Naive thymus-derived CD8-positive, alpha-beta T cell (primary cell): ENCODE data around the gene PELI1. TPM values are rescaled to one million over a fixed set of nuclear protein-coding genes. Genes with fewer than 3 reads are reported as not detected.
"Not testable (repeated sequence)": the region's sequence is repeated elsewhere in the genome, so short reads cannot be mapped to it uniquely, and the experiment has no call there.

Experiments
- ATAC-seq, 2 donors: fragments of 150-1000 bp; cut with Tn5 transposase in 1 of 2; sonication (Bioruptor Pico), chemical (Tn5 transposase) in 1 of 2; 1 replicate in 1 of 2; 2 replicates in 1 of 2; pipeline ENCODE4 v1.10.0; 2021; ENCODE audit warnings: mild to moderate bottlenecking in 2 of 2, moderate library complexity in 2 of 2
- POLR2A ChIA-PET: fragments of 350-600 bp; sonication (Branson Sonifier 250); formaldehyde crosslinking; loops from one replicate; lab custom pipeline; 2021; ENCODE audit warnings: antibody characterized with exemption; lab: Charles Lee
- DNase-seq, 10 donors: peaks; one replicate each; pipeline versions ENCODE4 v3.0.0 to v3.0.0-alpha.2; 2020 to 2022
- H3K27ac Mint-ChIP-seq, 10 donors: one replicate each; pipeline ENCODE4 v1.8.0; 2020 to 2022; ENCODE audit warnings: mild to moderate bottlenecking in 10 of 10, mixed read lengths in 10 of 10, moderate library complexity in 4 of 10, inconsistent platforms in 1 of 10
- H3K27me3 Mint-ChIP-seq, 5 donors: one replicate each; pipeline ENCODE4 v1.8.0; 2021 to 2022; ENCODE audit warnings: mixed read lengths in 5 of 5
- H3K36me3 Mint-ChIP-seq, 3 donors: one replicate each; pipeline ENCODE4 v1.8.0; 2020 to 2022; ENCODE audit warnings: mixed read lengths in 3 of 3, mild to moderate bottlenecking in 2 of 3, inconsistent platforms in 1 of 3
- H3K4me1 Mint-ChIP-seq, 4 donors: one replicate each; pipeline ENCODE4 v1.8.0; 2021 to 2022; ENCODE audit warnings: mixed read lengths in 4 of 4
- H3K4me3 Mint-ChIP-seq, 10 donors: one replicate each; pipeline ENCODE4 v1.8.0; 2020 to 2022; ENCODE audit warnings: mild to moderate bottlenecking in 10 of 10, mixed read lengths in 10 of 10, moderate library complexity in 6 of 10, inconsistent platforms in 1 of 10
- H3K9me3 Mint-ChIP-seq, 9 donors: one replicate each; pipeline ENCODE4 v1.8.0; 2020 to 2022; ENCODE audit warnings: mixed read lengths in 9 of 9, mild to moderate bottlenecking in 3 of 9, inconsistent platforms in 1 of 9, moderate library complexity in 1 of 9
- polyA plus RNA-seq, 3 donors: library from polyadenylated mRNA; unstranded; fragments of 300-500 nt; fragmentation: Illumina TruSeq; gene quantifications; one replicate each; pipeline ENCODE4 v1.2.3, GENCODE V29; 2021
- total RNA-seq, 8 experiments: library from RNA in 2 of 8; stranded (reverse) in 2 of 8; gene quantifications; one replicate each; pipeline ENCODE4 v1.2.3 and lab custom pipeline; 2021 to 2026

PELI1 gene
- total and polyA plus RNA-seq, 5 experiments from 2014 or later = 4.7 to 27.8 (median 5.8) TPM

- H3K36me3 Mint-ChIP-seq = peaks cover 0 to 2% (median 0%) of the 10 kb centered on the region in 3 donors
- peaks cover 8 to 80% (median 54%) of the 10 kb centered on the region in 4 donors for H3K4me1 Mint-ChIP-seq
- POLR2A ChIA-PET = no interaction called here
- no peak overlapping the region for H3K4me3 Mint-ChIP-seq
- DNase-seq = no peak
- H3K9me3 Mint-ChIP-seq = no peaks in the 10 kb centered on the region
- H3K27me3 Mint-ChIP-seq = no peaks in the 10 kb centered on the region
- no peak for ATAC-seq
- peak overlapping the region in 4 of 10 donors; percentile 53 to 79 (median 60) for H3K27ac Mint-ChIP-seq
These were observed 28.2 kb downstream of the PELI1 start for GRCh38 chr2:64115808-64116598.

GRCh38 chr2:64114912-64115277, 29.3 kb downstream of the PELI1 start:
- ATAC-seq (peak in 1 of 2 donors; percentile 11), DNase-seq (no peak)
- no peaks in the 10 kb centered on the region for H3K36me3 Mint-ChIP-seq
- peak overlapping the region in 6 of 10 donors; percentile 1 to 71 (median 56) for H3K4me3 Mint-ChIP-seq
- POLR2A ChIA-PET = no interaction called here
- H3K27ac Mint-ChIP-seq = peak overlapping the region in 7 of 10 donors; percentile 6 to 74 (median 12)
- H3K9me3 Mint-ChIP-seq = no peaks in the 10 kb centered on the region
- H3K27me3 Mint-ChIP-seq = no peaks in the 10 kb centered on the region
- peaks cover 8 to 79% (median 57%) of the 10 kb centered on the region in 4 donors for H3K4me1 Mint-ChIP-seq

GRCh38 chr2:64114063-64114911, 29.9 kb downstream of the PELI1 start:
- H3K36me3 Mint-ChIP-seq = no peaks in the 10 kb centered on the region
- peak overlapping the region in 8 of 10 donors; percentile 6 to 75 (median 58) for H3K27ac Mint-ChIP-seq
- DNase-seq = peak in 3 of 10 donors; percentile 8 to 26 (median 20)
- H3K4me1 Mint-ChIP-seq = peaks cover 11 to 77% (median 61%) of the 10 kb centered on the region in 4 donors
- H3K27me3 Mint-ChIP-seq = no peaks in the 10 kb centered on the region
- POLR2A ChIA-PET = interaction anchor here (0.8 kb wide), 1 partner anchor 213 kb away, joined by 4 read pairs; no protein-coding TSS in a partner anchor
- peak overlapping the region in 9 of 10 donors; percentile 4 to 71 (median 45) for H3K4me3 Mint-ChIP-seq
- peak; percentile 69 to 82 for ATAC-seq
- H3K9me3 Mint-ChIP-seq = no peaks in the 10 kb centered on the region

GRCh38 chr2:64112016-64112415, 32.2 kb downstream of the PELI1 start:
- Mint-ChIP-seq H3K9me3 (no peaks in the 10 kb centered on the region), H3K27me3 (no peaks in the 10 kb centered on the region), H3K36me3 (peaks cover 5 to 12% (median 9%) of the 10 kb centered on the region in 3 donors), H3K4me3 (no peak overlapping the region), H3K27ac (no peak overlapping the region), H3K4me1 (peaks cover 18 to 77% (median 67%) of the 10 kb centered on the region in 4 donors)
- DNase-seq = no peak
- no peak for ATAC-seq
- POLR2A ChIA-PET = interaction anchor here (1.1 kb wide), 1 partner anchor 13 kb away, joined by 5 read pairs; no protein-coding TSS in a partner anchor

- Mint-ChIP-seq H3K9me3 (no peaks in the 10 kb centered on the region), H3K36me3 (peaks cover 5 to 18% (median 12%) of the 10 kb centered on the region in 3 donors), H3K27ac (peak overlapping the region in 1 of 10 donors; percentile 61), H3K4me3 (no peak overlapping the region), H3K27me3 (no peaks in the 10 kb centered on the region), H3K4me1 (peaks cover 18 to 71% (median 65%) of the 10 kb centered on the region in 4 donors)
- ATAC-seq (no peak), DNase-seq (no peak)
- POLR2A ChIA-PET = interaction anchor here (0.6 kb wide), 1 partner anchor 22 kb away, joined by 3 read pairs; no protein-coding TSS in a partner anchor
These were observed 32.8 kb downstream of the PELI1 start for GRCh38 chr2:64111426-64111825.

- Mint-ChIP-seq H3K4me3 (no peak overlapping the region), H3K36me3 (peaks cover 5 to 39% (median 17%) of the 10 kb centered on the region in 3 donors), H3K4me1 (peaks cover 13 to 59% (median 56%) of the 10 kb centered on the region in 4 donors), H3K27me3 (no peaks in the 10 kb centered on the region), H3K27ac (peak overlapping the region in 7 of 10 donors; percentile 34 to 81 (median 58)), H3K9me3 (no peaks in the 10 kb centered on the region)
- DNase-seq = no peak
- POLR2A ChIA-PET = no interaction called here
- no peak for ATAC-seq
These were observed 35.5 kb downstream of the PELI1 start for GRCh38 chr2:64108666-64109241.

GRCh38 chr2:64106481-64106880, 37.7 kb downstream of the PELI1 start:
- Mint-ChIP-seq H3K36me3 (peaks cover 5 to 46% (median 17%) of the 10 kb centered on the region in 3 donors), H3K4me1 (peaks cover 17 to 65% (median 58%) of the 10 kb centered on the region in 4 donors), H3K9me3 (no peaks in the 10 kb centered on the region), H3K4me3 (no peak overlapping the region), H3K27me3 (no peaks in the 10 kb centered on the region), H3K27ac (peak overlapping the region in 1 of 10 donors; percentile 6)
- POLR2A ChIA-PET = no interaction called here
- DNase-seq = no peak
- no peak for ATAC-seq

- Mint-ChIP-seq H3K4me3 (no peak overlapping the region), H3K27ac (peak overlapping the region in 5 of 10 donors; percentile 22 to 69 (median 41)), H3K4me1 (peaks cover 15 to 65% (median 59%) of the 10 kb centered on the region in 4 donors), H3K27me3 (no peaks in the 10 kb centered on the region), H3K36me3 (peaks cover 5 to 46% (median 17%) of the 10 kb centered on the region in 3 donors), H3K9me3 (no peaks in the 10 kb centered on the region)
- POLR2A ChIA-PET = no interaction called here
- ATAC-seq (no peak), DNase-seq (no peak)
These were observed 38.4 kb downstream of the PELI1 start for GRCh38 chr2:64105670-64106461.

- peaks cover 15 to 61% (median 52%) of the 10 kb centered on the region in 4 donors for H3K4me1 Mint-ChIP-seq
- no peak for DNase-seq
- ATAC-seq = no peak
- no peaks in the 10 kb centered on the region for H3K9me3 Mint-ChIP-seq
- no peaks in the 10 kb centered on the region for H3K27me3 Mint-ChIP-seq
- no peak overlapping the region for H3K4me3 Mint-ChIP-seq
- POLR2A ChIA-PET = no interaction called here
- H3K27ac Mint-ChIP-seq = peak overlapping the region in 3 of 10 donors; percentile 41 to 63 (median 44)
- H3K36me3 Mint-ChIP-seq = peaks cover 5 to 47% (median 17%) of the 10 kb centered on the region in 3 donors
These were observed 39.3 kb downstream of the PELI1 start for GRCh38 chr2:64104933-64105332.

- POLR2A ChIA-PET = interaction anchor here (0.5 to 0.7 kb wide), 2 partner anchors 22 to 343 kb away, joined by 3 to 4 read pairs; no protein-coding TSS in a partner anchor
These were observed 41.5 kb downstream of the PELI1 start for GRCh38 chr2:64102736-64103135.

GRCh38 chr2:64101141-64101591, 43.1 kb downstream of the PELI1 start:
- peak in 3 of 10 donors; percentile 22 to 35 (median 33) for DNase-seq
- Mint-ChIP-seq H3K4me1 (peaks cover 4 to 48% (median 30%) of the 10 kb centered on the region in 4 donors), H3K27me3 (no peaks in the 10 kb centered on the region), H3K36me3 (peaks cover 20 to 57% (median 30%) of the 10 kb centered on the region in 3 donors), H3K4me3 (peak overlapping the region in 6 of 10 donors; percentile 40 to 68 (median 50)), H3K9me3 (peaks cover 0 to 4% (median 0%) of the 10 kb centered on the region in 9 donors), H3K27ac (peak overlapping the region in 7 of 10 donors; percentile 0 to 88 (median 70))
- peak; percentile 49 to 75 for ATAC-seq
- POLR2A ChIA-PET = interaction anchor here (0.7 to 1.1 kb wide), 3 partner anchors 38 to 577 kb away, joined by 6 to 8 read pairs (median 7); no protein-coding TSS in a partner anchor

More at GRCh38 chr2:64102736-64103135, 41.5 kb downstream of the PELI1 start:
- ATAC-seq, H3K27me3 Mint-ChIP-seq, DNase-seq, H3K9me3 Mint-ChIP-seq: not testable (repeated sequence)
- Mint-ChIP-seq H3K27ac (peak overlapping the region in 8 of 10 donors; percentile 53 to 87 (median 70)), H3K4me1 (peaks cover 6 to 51% (median 36%) of the 10 kb centered on the region in 4 donors), H3K36me3 (peaks cover 13 to 61% (median 25%) of the 10 kb centered on the region in 3 donors), H3K4me3 (peak overlapping the region in 1 of 10 donors; percentile 25)
